ENCODE results near the gene RHOG. TPM values are rescaled to one million over a fixed set of nuclear protein-coding genes. Genes with fewer than 3 reads are reported as not detected.
A peak's percentile ranks its signal among the peaks of the same experiment; 100 is the strongest.

Gene RHOG
- total and polyA plus RNA-seq, 9 of the 15 experiments (the other 6 are each of a cell fraction or from before 2014, with no cell fraction given), result 22.6 to 162 (median 80.3) TPM

GRCh38 chr11:3866206-3866605, 25.4 kb upstream of the RHOG start (continued):
- TF ChIP-seq PBX2 (CRISPR knock-in tag; IDR thresholded peaks at IDR 0.05; ENCODE audit: low read depth), result no peak
- TF ChIP-seq PBX2 (tag; conservative IDR thresholded peaks at IDR 0.05; ENCODE audit: low read depth), result no peak
- TF ChIP-seq FOXK2 (conservative IDR thresholded peaks at IDR 0.05 in 1 of 2, IDR thresholded peaks at IDR 0.05 in 1 of 2; ENCODE audit: low read depth in 2 of 2), result peak; percentile 14 to 29; a peak in 1 of 4 replicates
- peak; percentile 55; the same call in 1 of the 2 replicates for TF ChIP-seq MTA3 (IDR thresholded peaks at IDR 0.05; ENCODE audit: borderline replicate concordance)
- no peak for TF ChIP-seq ELF2 (CRISPR knock-in tag; IDR thresholded peaks at IDR 0.05)
- TF ChIP-seq SMAD4 (CRISPR knock-in tag; conservative IDR thresholded peaks at IDR 0.05), result peak; percentile 14; the same call in 1 of the 2 replicates
- no peak for TF ChIP-seq CBX8 (IDR thresholded peaks at IDR 0.05; ENCODE audit: borderline replicate concordance, extremely low read depth, low read depth, low read length, poor library complexity, severe bottlenecking)
- no peak for TF ChIP-seq TRIM25 (IDR thresholded peaks at IDR 0.05; ENCODE audit: borderline replicate concordance)
- TF ChIP-seq GTF2A2 (tag; IDR thresholded peaks at IDR 0.05), result no peak
- TF ChIP-seq KLF10 (CRISPR knock-in tag; IDR thresholded peaks at IDR 0.05), result no peak
- TF ChIP-seq SAP30 (IDR thresholded peaks at IDR 0.05; ENCODE audit: borderline replicate concordance, insufficient read depth, low read depth, low read length, poor library complexity, severe bottlenecking), result no peak
- TF ChIP-seq NFRKB (IDR thresholded peaks at IDR 0.05; ENCODE audit: low read depth), result no peak
- no peak for TF ChIP-seq SAFB2 (IDR thresholded peaks at IDR 0.05; ENCODE audit: borderline replicate concordance, low read depth, low read length, severe bottlenecking)
- no peak for TF ChIP-seq ADNP (tag; IDR thresholded peaks at IDR 0.05)
- TF ChIP-seq MCM3 (IDR thresholded peaks at IDR 0.05), result no peak
- TF ChIP-seq ZKSCAN3 (CRISPR knock-in tag; IDR thresholded peaks at IDR 0.05), result no peak
- TF ChIP-seq MTF1 (CRISPR knock-in tag; IDR thresholded peaks at IDR 0.05; ENCODE audit: borderline replicate concordance), result no peak
- peak; percentile 31; the same call in 1 of the 2 replicates for TF ChIP-seq CBFA2T3 (IDR thresholded peaks at IDR 0.05)
- TF ChIP-seq ZMIZ1 (IDR thresholded peaks at IDR 0.05; ENCODE audit: low read depth in 2 of 2, low read length in 2 of 2), result no peak
- no peak for TF ChIP-seq ZNF77 (CRISPR knock-in tag; IDR thresholded peaks at IDR 0.05)
- no peak for TF ChIP-seq TCF7L2 (IDR thresholded peaks at IDR 0.05; ENCODE audit: low read depth, low read length)
- TF ChIP-seq ZNF347 (CRISPR knock-in tag; IDR thresholded peaks at IDR 0.05; ENCODE audit: low read depth), result no peak
- TF ChIP-seq CREM (IDR thresholded peaks at IDR 0.05; ENCODE audit: low read depth), result peak; percentile 82

All from K562 (cell line).